Sigmoid colon (tissue), 7 donors: ENCODE data around the gene EPHA7. TPM values are rescaled to one million over a fixed set of nuclear protein-coding genes. Genes with fewer than 3 reads are reported as not detected.

Experiments used
- DNase-seq: peaks from one replicate; pipeline ENCODE4 v3.0.0-alpha.2; 2019
- H3K27ac ChIP-seq, 4 donors: fragments of 200-600 bp; sonication (generic); one replicate each; pipeline ENCODE4 v1.5.1; 2016 to 2019; ENCODE audit warnings: mild to moderate bottlenecking in 1 of 4
- H3K27me3 ChIP-seq, 3 donors: fragments of 200-600 bp; sonication (generic); one replicate each; pipeline ENCODE4 v1.5.1; 2019; ENCODE audit warnings: mild to moderate bottlenecking in 1 of 3
- H3K36me3 ChIP-seq, 4 donors: fragments of 200-600 bp; sonication (generic); one replicate each; pipeline ENCODE4 v1.5.1; 2016 to 2019
- H3K4me1 ChIP-seq, 4 donors: fragments of 200-600 bp; sonication (generic); one replicate each; pipeline ENCODE4 v1.5.1; 2017 to 2019
- H3K4me3 ChIP-seq, 4 donors: fragments of 200-600 bp; sonication (generic); one replicate each; pipeline ENCODE4 v1.5.1; 2017 to 2019; ENCODE audit warnings: mild to moderate bottlenecking in 2 of 4, moderate library complexity in 1 of 4
- H3K9me3 ChIP-seq, 4 donors: fragments of 200-600 bp in 3 of 4; sonication (generic) in 3 of 4; one replicate each; pipeline versions ENCODE4 v1.5.1 to v1.6.1; 2013 to 2019
- EP300 ChIP-seq, 4 donors: sonication (generic); formaldehyde crosslinking; IDR thresholded peaks; one replicate each; pipeline ENCODE4 v1.6.1; 2017; ENCODE audit warnings: antibody characterized with exemption in 4 of 4
- POLR2A ChIP-seq, 2 donors: fragments of 450-650 bp; IDR thresholded peaks; one replicate each; pipeline ENCODE4 v1.6.1; 2016; ENCODE audit warnings: antibody characterized with exemption in 2 of 2, mild to moderate bottlenecking in 2 of 2, moderate library complexity in 2 of 2
- POLR2AphosphoS5 ChIP-seq, 4 donors: sonication (generic); formaldehyde crosslinking; IDR thresholded peaks; one replicate each; pipeline ENCODE4 v1.6.1; 2017; ENCODE audit warnings: antibody characterized with exemption in 4 of 4
- WGBS, 2 donors: extraction: QIAGEN DNeasy Blood & Tissue Kit; methylation state at CpG; one replicate each; pipeline ENCODE4 v1.1.7; 2013; 5-methylcytosine and 5-hydroxymethylcytosine counted together
- intact Hi-C: fragments of 100-400 bp; cut with DNase I; formaldehyde crosslinking; loops from one replicate; pipeline ENCODE4 v1.15.1; 2023
- polyA plus RNA-seq, 3 donors: library from polyadenylated mRNA; stranded (reverse); fragments of 200-250 nt; gene quantifications; one replicate each; pipeline ENCODE4 v1.2.3, GENCODE V29; 2013
- total RNA-seq, 4 donors: library from RNA; depleted of rRNA; stranded (reverse); fragments of >200 nt; gene quantifications; one replicate each; pipeline ENCODE4 v1.1.0, GENCODE V29; 2016
- TF ChIP-seq, protein P1 (sequence below), 4 experiments: fragments of 450-650 bp in 3 of 4; fragments of 200-600 bp in 1 of 4; IDR thresholded peaks; one replicate each; pipeline ENCODE4 v1.5.1; 2016 to 2019; ENCODE audit warnings: antibody characterized with exemption in 4 of 4, mild to moderate bottlenecking in 3 of 4, moderate library complexity in 2 of 4
- donor health status: healthy with polysubstance abuse.
- donor health status: Bipolar disorder and iron deficiency.
- donor health status: healthy.

Gene EPHA7
- total and polyA plus RNA-seq, 7 donors, result 1.2 to 134 (median 70.3) TPM; not detected in 1

- Histone ChIP-seq H3K4me1 (peaks cover 0 to 19% (median 0%) of the 10 kb centered on the region in 4 donors), H3K36me3 (no peaks in the 10 kb centered on the region), H3K27me3 (no peaks in the 10 kb centered on the region), H3K4me3 (no peak overlapping the region), H3K9me3 (no peaks in the 10 kb centered on the region), H3K27ac (no peak overlapping the region)
- WGBS, 2 donors, result 66 to 82% methylated on average over 3 of the region's 3 CpGs
- TF ChIP-seq POLR2A (IDR thresholded peaks at IDR 0.05) (no peak), POLR2AphosphoS5 (IDR thresholded peaks at IDR 0.05) (no peak), EP300 (IDR thresholded peaks at IDR 0.05) (no peak)
- TF ChIP-seq, protein P1, sequence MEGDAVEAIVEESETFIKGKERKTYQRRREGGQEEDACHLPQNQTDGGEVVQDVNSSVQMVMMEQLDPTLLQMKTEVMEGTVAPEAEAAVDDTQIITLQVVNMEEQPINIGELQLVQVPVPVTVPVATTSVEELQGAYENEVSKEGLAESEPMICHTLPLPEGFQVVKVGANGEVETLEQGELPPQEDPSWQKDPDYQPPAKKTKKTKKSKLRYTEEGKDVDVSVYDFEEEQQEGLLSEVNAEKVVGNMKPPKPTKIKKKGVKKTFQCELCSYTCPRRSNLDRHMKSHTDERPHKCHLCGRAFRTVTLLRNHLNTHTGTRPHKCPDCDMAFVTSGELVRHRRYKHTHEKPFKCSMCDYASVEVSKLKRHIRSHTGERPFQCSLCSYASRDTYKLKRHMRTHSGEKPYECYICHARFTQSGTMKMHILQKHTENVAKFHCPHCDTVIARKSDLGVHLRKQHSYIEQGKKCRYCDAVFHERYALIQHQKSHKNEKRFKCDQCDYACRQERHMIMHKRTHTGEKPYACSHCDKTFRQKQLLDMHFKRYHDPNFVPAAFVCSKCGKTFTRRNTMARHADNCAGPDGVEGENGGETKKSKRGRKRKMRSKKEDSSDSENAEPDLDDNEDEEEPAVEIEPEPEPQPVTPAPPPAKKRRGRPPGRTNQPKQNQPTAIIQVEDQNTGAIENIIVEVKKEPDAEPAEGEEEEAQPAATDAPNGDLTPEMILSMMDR (IDR thresholded peaks at IDR 0.05), result no peak
- DNase-seq, result no peak
- intact Hi-C loops, result no loop called here
Observed at GRCh38 chr6:93369586-93370134, 49.7 kb downstream of the EPHA7 start.

DNA sequence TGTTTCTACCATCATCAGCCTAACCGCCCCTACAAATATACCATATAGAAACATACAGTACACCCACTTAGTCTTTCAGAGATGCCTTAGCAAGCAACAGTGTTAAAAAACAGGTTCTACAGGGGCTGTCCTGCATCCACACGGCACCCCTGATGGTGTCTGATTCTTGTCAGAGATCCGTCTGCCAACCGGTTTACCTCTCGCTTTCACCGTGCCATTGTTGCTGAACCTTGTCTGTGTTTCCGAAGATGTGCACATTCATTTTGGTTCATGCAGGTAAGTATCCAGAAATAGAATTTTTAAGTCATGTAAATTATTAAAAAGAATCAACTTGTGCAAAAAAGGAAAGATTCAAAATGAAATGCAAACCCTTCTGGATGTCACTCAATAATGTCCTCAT, 52.9 kb downstream of the EPHA7 start:
- WGBS, 2 donors, result 85 to 88% methylated on average over 7 of the region's 7 CpGs
- H3K27ac ChIP-seq, result no peak overlapping the region
- no peak for DNase-seq
- H3K9me3 ChIP-seq, result no peaks in the 10 kb centered on the region
- TF ChIP-seq POLR2A (IDR thresholded peaks at IDR 0.05) (no peak), EP300 (IDR thresholded peaks at IDR 0.05) (no peak), POLR2AphosphoS5 (IDR thresholded peaks at IDR 0.05) (no peak)
- TF ChIP-seq, protein P1 (IDR thresholded peaks at IDR 0.05), result no peak
- H3K4me3 ChIP-seq, result no peak overlapping the region
- H3K27me3 ChIP-seq, result no peaks in the 10 kb centered on the region
- peaks cover 0 to 18% (median 0%) of the 10 kb centered on the region in 4 donors for H3K36me3 ChIP-seq
- peaks cover 0 to 10% (median 0%) of the 10 kb centered on the region in 4 donors for H3K4me1 ChIP-seq
- intact Hi-C loops, result no loop called here

DNA sequence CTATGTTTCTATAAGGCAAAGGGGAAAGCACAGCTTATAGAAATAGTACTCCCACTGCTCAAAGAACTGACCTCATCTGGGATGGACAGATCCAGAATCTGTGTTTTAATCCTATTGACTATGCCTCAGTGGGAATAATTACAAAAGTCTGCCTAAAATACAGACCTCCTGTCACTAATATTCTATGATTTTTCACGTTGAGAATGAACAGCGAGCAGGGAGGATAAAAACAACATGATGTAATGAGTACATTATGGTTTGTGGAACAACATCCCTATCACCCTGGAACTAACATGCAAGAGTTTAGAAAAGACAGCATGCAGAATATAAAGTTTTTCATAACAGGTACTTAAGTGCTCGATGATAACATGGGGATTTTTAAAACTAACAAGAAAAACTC, 53.9 kb downstream of the EPHA7 start:
- Histone ChIP-seq H3K4me3 (no peak overlapping the region), H3K27me3 (no peaks in the 10 kb centered on the region), H3K9me3 (no peaks in the 10 kb centered on the region), H3K4me1 (peaks cover 0 to 15% (median 0%) of the 10 kb centered on the region in 4 donors), H3K27ac (no peak overlapping the region), H3K36me3 (peaks cover 0 to 20% (median 0%) of the 10 kb centered on the region in 4 donors)
- intact Hi-C loops, result no loop called here
- DNase-seq, result no peak
- TF ChIP-seq, protein P1 (IDR thresholded peaks at IDR 0.05), result no peak
- no peak for TF ChIP-seq EP300 (IDR thresholded peaks at IDR 0.05)
- TF ChIP-seq POLR2A (IDR thresholded peaks at IDR 0.05), result no peak
- no peak for TF ChIP-seq POLR2AphosphoS5 (IDR thresholded peaks at IDR 0.05)
- WGBS, 2 donors, result 73 to 74% methylated on average over 3 of the region's 3 CpGs

- no peak for DNase-seq
- H3K27me3 ChIP-seq, result no peaks in the 10 kb centered on the region
- H3K27ac ChIP-seq, result no peak overlapping the region
- TF ChIP-seq, protein P1 (IDR thresholded peaks at IDR 0.05), result no peak
- TF ChIP-seq POLR2A (IDR thresholded peaks at IDR 0.05) (no peak), EP300 (IDR thresholded peaks at IDR 0.05) (no peak), POLR2AphosphoS5 (IDR thresholded peaks at IDR 0.05) (no peak)
- H3K4me3 ChIP-seq, result no peak overlapping the region
- no peaks in the 10 kb centered on the region for H3K9me3 ChIP-seq
- H3K36me3 ChIP-seq, result peaks cover 0 to 51% (median 0%) of the 10 kb centered on the region in 4 donors
- intact Hi-C loops, result no loop called here
- WGBS, 2 donors, result 84 to 92% methylated on average over 2 of the region's 2 CpGs
- H3K4me1 ChIP-seq, result peaks cover 0 to 6% (median 0%) of the 10 kb centered on the region in 4 donors
Observed at GRCh38 chr6:93358435-93358834, 60.9 kb downstream of the EPHA7 start.

GRCh38 chr6:93352604-93353003, 66.8 kb downstream of the EPHA7 start:
- TF ChIP-seq POLR2AphosphoS5 (IDR thresholded peaks at IDR 0.05) (no peak), EP300 (IDR thresholded peaks at IDR 0.05) (no peak), POLR2A (IDR thresholded peaks at IDR 0.05) (no peak)
- TF ChIP-seq, protein P1 (IDR thresholded peaks at IDR 0.05), result no peak
- Histone ChIP-seq H3K4me1 (no peaks in the 10 kb centered on the region), H3K27me3 (no peaks in the 10 kb centered on the region), H3K36me3 (peaks cover 0 to 36% (median 0%) of the 10 kb centered on the region in 4 donors), H3K4me3 (no peak overlapping the region), H3K9me3 (no peaks in the 10 kb centered on the region), H3K27ac (no peak overlapping the region)
- 89 to 92% methylated on average over 1 of the region's 1 CpG for WGBS, 2 donors
- DNase-seq, result no peak
- intact Hi-C loops, result no loop called here
